SK-N-SH (cell line): ENCODE measurements around the gene UVRAG. TPM values are rescaled to one million over a fixed set of nuclear protein-coding genes. Genes with fewer than 3 reads are reported as not detected.
A peak's percentile ranks its signal among the peaks of the same experiment; 100 is the strongest.

Source experiments
- CTCF ChIA-PET: fragments of 300-600, 350-600 bp; formaldehyde crosslinking; extraction: SDS; loops from one replicate; lab custom pipeline; 2021; lab: Yijun Ruan, JAX
- POLR2A ChIA-PET: fragments of 350-600 bp; sonication (Branson Sonifier 250); formaldehyde crosslinking; extraction: SDS; loops from one replicate; lab custom pipeline; 2020; ENCODE audit warnings: antibody characterized with exemption, inconsistent platforms; lab: Yijun Ruan, JAX
- DNase-seq: peaks from one replicate; pipeline ENCODE4 v3.0.0; 2012
- H2AFZ ChIP-seq: fragments of 200-600 bp; sonication (generic); 2 replicates; pipeline ENCODE4 v1.8.1; 2016; ENCODE audit warnings: antibody characterized with exemption, mild to moderate bottlenecking, low read depth
- H3F3A ChIP-seq: fragments of 200-600 bp; sonication (generic); replicated peaks from 2 replicates; pipeline ENCODE3; 2016; ENCODE audit warnings: antibody characterized with exemption, mild to moderate bottlenecking; ENCODE audit not compliant: insufficient read depth
- H3K27ac ChIP-seq, 2 experiments: fragments of 200-500 bp in 1 of 2; fragments of 200-600 bp in 1 of 2; sonication (Bioruptor generic) in 1 of 2; sonication (generic), shearing (Covaris generic) in 1 of 2; 2 replicates each; pipeline versions ENCODE4 v1.5.1 to v1.6.1; 2014 to 2016; ENCODE audit warnings: low read depth in 2 of 2, inconsistent platforms in 1 of 2, low read length in 1 of 2, mild to moderate bottlenecking in 1 of 2, mixed read lengths in 1 of 2
- H3K27me3 ChIP-seq: fragments of 200-600 bp; sonication (generic), shearing (Covaris generic); 2 replicates; pipeline ENCODE4 v1.6.1; 2016; ENCODE audit warnings: mixed run types; ENCODE audit not compliant: insufficient read depth
- H3K36me3 ChIP-seq, 2 experiments: fragments of 200-500 bp in 1 of 2; fragments of 200-600 bp in 1 of 2; sonication (Bioruptor generic) in 1 of 2; sonication (generic) in 1 of 2; replicated peaks in 1 of 2; 2 replicates each; pipeline versions ENCODE3 to v1.5.1; 2014 to 2016; ENCODE audit warnings: low read length in 1 of 2, mild to moderate bottlenecking in 1 of 2; ENCODE audit not compliant: insufficient read depth in 2 of 2, control insufficient read depth in 1 of 2
- H3K4me1 ChIP-seq, 2 experiments: fragments of 200-500 bp in 1 of 2; fragments of 200-600 bp in 1 of 2; sonication (Bioruptor generic) in 1 of 2; sonication (generic), shearing (Covaris generic) in 1 of 2; 2 replicates each; pipeline versions ENCODE4 v1.5.1 to v1.6.1; 2014 to 2016; ENCODE audit warnings: low read depth in 1 of 2, low read length in 1 of 2, mixed run types in 1 of 2; ENCODE audit not compliant: insufficient read depth in 2 of 2, control insufficient read depth in 1 of 2
- H3K4me2 ChIP-seq: fragments of 200-600 bp; sonication (generic), shearing (Covaris generic); 2 replicates; pipeline ENCODE4 v1.6.1; 2017; ENCODE audit warnings: mixed run types
- H3K4me3 ChIP-seq, 2 experiments: fragments of 200-500 bp in 1 of 2; fragments of 200-600 bp in 1 of 2; sonication (Bioruptor generic) in 1 of 2; sonication (generic), shearing (Covaris generic) in 1 of 2; 2 replicates each; pipeline versions ENCODE4 v1.5.1 to v1.8.1; 2014 to 2016; ENCODE audit warnings: low read depth in 2 of 2, inconsistent platforms in 1 of 2, low read length in 1 of 2, mild to moderate bottlenecking in 1 of 2, mixed read lengths in 1 of 2, moderate library complexity in 1 of 2
- H3K79me2 ChIP-seq: fragments of 200-600 bp; sonication (generic); 2 replicates; pipeline ENCODE4 v1.8.1; 2017; ENCODE audit warnings: mild to moderate bottlenecking; ENCODE audit not compliant: insufficient read depth
- H3K9ac ChIP-seq: fragments of 200-600 bp; sonication (generic); 2 replicates; pipeline ENCODE4 v1.6.1; 2017; ENCODE audit warnings: mixed run types
- H3K9me2 ChIP-seq: fragments of 200-600 bp; sonication (generic); 2 replicates; pipeline ENCODE4 v1.6.1; 2017; ENCODE audit warnings: mixed run types
- H3K9me3 ChIP-seq: fragments of 200-600 bp; sonication (generic); 2 replicates; pipeline ENCODE4 v1.6.1; 2017; ENCODE audit warnings: mixed run types, mild to moderate bottlenecking, moderate library complexity
- H4K20me1 ChIP-seq: fragments of 200-600 bp; sonication (generic); 2 replicates; pipeline ENCODE4 v1.6.1; 2017; ENCODE audit warnings: mild to moderate bottlenecking, mixed run types; ENCODE audit not compliant: insufficient read depth
- CHD2 ChIP-seq: fragments of 150-350 bp; IDR thresholded peaks from 2 replicates; pipeline ENCODE4 v1.6.1; 2018; ENCODE audit warnings: low read length; ENCODE audit not compliant: partially characterized antibody
- ELF1 ChIP-seq: IDR thresholded peaks from 2 replicates; pipeline ENCODE4 v1.4.0; 2012
- EP300 ChIP-seq, 2 experiments: IDR thresholded peaks; 2 replicates each; pipeline versions ENCODE4 v1.4.0 to v1.6.1; 2012; ENCODE audit warnings: borderline replicate concordance in 1 of 2, low read depth in 1 of 2, low read length in 1 of 2
- EZH2phosphoT487 ChIP-seq: fragments of 200-600 bp; sonication (generic); IDR thresholded peaks from 2 replicates; pipeline ENCODE4 v1.6.1; 2017; ENCODE audit warnings: low read depth, mixed run types, mild to moderate bottlenecking, antibody characterized with exemption, moderate library complexity, borderline replicate concordance
- FOSL2 ChIP-seq: IDR thresholded peaks from 2 replicates; pipeline ENCODE4 v1.4.0; 2012; ENCODE audit warnings: low read depth, mild to moderate bottlenecking, moderate library complexity, borderline replicate concordance
- FOXJ3 ChIP-seq: sonication (generic); formaldehyde crosslinking; IDR thresholded peaks from 2 replicates; pipeline ENCODE4 v1.5.1; 2020; ENCODE audit warnings: mild to moderate bottlenecking, missing genetic modification reagents
- FOXM1 ChIP-seq: IDR thresholded peaks from 2 replicates; pipeline ENCODE4 v1.4.0; 2012; ENCODE audit warnings: low read depth, mild to moderate bottlenecking
- GABPA ChIP-seq: IDR thresholded peaks from 2 replicates; pipeline ENCODE4 v1.4.0; 2012; ENCODE audit warnings: low read depth, mild to moderate bottlenecking
- GATA2 ChIP-seq: sonication (generic); formaldehyde crosslinking; IDR thresholded peaks from 2 replicates; pipeline ENCODE4 v1.5.0; 2020; ENCODE audit warnings: mild to moderate bottlenecking, missing genetic modification reagents
- MEF2A ChIP-seq: IDR thresholded peaks from 2 replicates; pipeline ENCODE4 v1.4.0; 2012; ENCODE audit warnings: low read depth, borderline replicate concordance
- NFIC ChIP-seq: IDR thresholded peaks from 2 replicates; pipeline ENCODE4 v1.4.0; 2012; ENCODE audit warnings: borderline replicate concordance
- POLR2AphosphoS5 ChIP-seq: IDR thresholded peaks from 2 replicates; pipeline ENCODE4 v1.6.1; 2012; ENCODE audit warnings: low read depth, low read length
- RAD21 ChIP-seq: IDR thresholded peaks from 2 replicates; pipeline ENCODE4 v1.6.1; 2012; ENCODE audit warnings: mild to moderate bottlenecking, low read length
- SIN3A ChIP-seq: IDR thresholded peaks from 2 replicates; pipeline ENCODE4 v1.6.1; 2012; ENCODE audit warnings: low read depth, mild to moderate bottlenecking, low read length, moderate library complexity, borderline replicate concordance
- SMC3 ChIP-seq: IDR thresholded peaks from 2 replicates; pipeline ENCODE4 v1.6.1; 2012; ENCODE audit warnings: low read depth, low read length, improper control_type of control experiment
- TEAD4 ChIP-seq: IDR thresholded peaks from 2 replicates; pipeline ENCODE4 v1.4.0; 2012; ENCODE audit warnings: mild to moderate bottlenecking, borderline replicate concordance; ENCODE audit not compliant: insufficient read depth
- USF1 ChIP-seq: IDR thresholded peaks from 2 replicates; pipeline ENCODE4 v1.4.0; 2012; ENCODE audit warnings: low read depth, borderline replicate concordance
- WGBS: methylation state at CpG from one replicate; pipeline ENCODE4 v1.1.6; 2017; ENCODE audit warnings: low lambda C conversion rate; 5-methylcytosine and 5-hydroxymethylcytosine counted together
- polyA plus RNA-seq, 3 experiments: library from polyadenylated mRNA; depleted of rRNA; stranded (reverse); fragments of >200 nt; gene quantifications; 2 replicates each; pipeline ENCODE4 v1.2.3, GENCODE V29; 2012
- TF ChIP-seq, protein P1 (sequence below): IDR thresholded peaks from 2 replicates; pipeline ENCODE4 v1.4.0; 2012; ENCODE audit warnings: low read depth, borderline replicate concordance
- TF ChIP-seq, protein P2 (sequence below): fragments of 150-350 bp; IDR thresholded peaks from 2 replicates; pipeline ENCODE4 v1.6.1; 2017; ENCODE audit warnings: antibody characterized with exemption, low read length, low read depth, borderline replicate concordance
- TF ChIP-seq, protein P3 (sequence below): IDR thresholded peaks from 2 replicates; pipeline ENCODE4; 2012

Gene UVRAG
- polyA plus RNA-seq, 1 of the 3 experiments (the other 2 are of a cell fraction) = 5.8 TPM

GRCh38 chr11:76013526-76013925 lies 198.5 kb downstream of the UVRAG start:
- H3K4me3 ChIP-seq = no peak overlapping the region
- TF ChIP-seq EZH2phosphoT487 = no peak
- TF ChIP-seq ELF1 = no peak
- no peak for TF ChIP-seq GATA2
- peaks cover 10% of the 10 kb centered on the region; the same call in 1 of the 2 replicates for H3K9me3 ChIP-seq
- POLR2A ChIA-PET = no interaction called here
- no peaks in the 10 kb centered on the region for H3K9me2 ChIP-seq
- H3K27ac ChIP-seq = no peak overlapping the region
- H3F3A ChIP-seq = peaks cover 13% of the 10 kb centered on the region
- H3K27me3 ChIP-seq = no peaks in the 10 kb centered on the region
- H3K4me2 ChIP-seq = no peak overlapping the region
- H2AFZ ChIP-seq = no peak overlapping the region
- no peaks in the 10 kb centered on the region for H3K79me2 ChIP-seq
- no peaks in the 10 kb centered on the region for H4K20me1 ChIP-seq
- CTCF ChIA-PET = interaction anchor here (0.6 to 1.1 kb wide), 3 partner anchors 41 to 194 kb away, joined by 3 read pairs; no protein-coding TSS in a partner anchor
- peaks cover 23 to 26% of the 10 kb centered on the region in 2 experiments for H3K36me3 ChIP-seq
- DNase-seq = no peak
- H3K4me1 ChIP-seq = no peaks in the 10 kb centered on the region; a peak in 1 of 4 replicates
- 100% methylated on average over 1 of the region's 1 CpG for WGBS
- no peak overlapping the region for H3K9ac ChIP-seq

GRCh38 chr11:76023236-76024068 lies 208.4 kb downstream of the UVRAG start:
- Histone ChIP-seq H3K9me3 (no peaks in the 10 kb centered on the region), H2AFZ (no peak overlapping the region), H3K27ac (peak overlapping the region in 1 of 2 experiments; percentile 39; a peak in 2 of 4 replicates), H3K4me1 (peaks cover 15 to 19% of the 10 kb centered on the region in 2 experiments; a peak in 3 of 4 replicates), H3F3A (peaks cover 14% of the 10 kb centered on the region), H3K4me3 (no peak overlapping the region), H3K9me2 (no peaks in the 10 kb centered on the region), H3K79me2 (no peaks in the 10 kb centered on the region), H4K20me1 (no peaks in the 10 kb centered on the region), H3K9ac (no peak overlapping the region), H3K27me3 (no peaks in the 10 kb centered on the region), H3K36me3 (peaks cover 4 to 17% of the 10 kb centered on the region in 2 experiments), H3K4me2 (no peak overlapping the region)
- CTCF ChIA-PET = interaction anchor here (1.3 kb wide), 1 partner anchor 185 kb away, joined by 4 read pairs; no protein-coding TSS in a partner anchor
- 90% methylated on average over 3 of the region's 3 CpGs for WGBS
- DNase-seq = no peak
- POLR2A ChIA-PET = no interaction called here
- TF ChIP-seq EP300 (IDR thresholded peaks at IDR 0.05; ENCODE audit: borderline replicate concordance in 1 of 2, low read depth in 1 of 2, low read length in 1 of 2) = no peak
- TF ChIP-seq SMC3 = no peak
- no peak for TF ChIP-seq FOXJ3 (CRISPR knock-in tag)
- TF ChIP-seq, protein P1, sequence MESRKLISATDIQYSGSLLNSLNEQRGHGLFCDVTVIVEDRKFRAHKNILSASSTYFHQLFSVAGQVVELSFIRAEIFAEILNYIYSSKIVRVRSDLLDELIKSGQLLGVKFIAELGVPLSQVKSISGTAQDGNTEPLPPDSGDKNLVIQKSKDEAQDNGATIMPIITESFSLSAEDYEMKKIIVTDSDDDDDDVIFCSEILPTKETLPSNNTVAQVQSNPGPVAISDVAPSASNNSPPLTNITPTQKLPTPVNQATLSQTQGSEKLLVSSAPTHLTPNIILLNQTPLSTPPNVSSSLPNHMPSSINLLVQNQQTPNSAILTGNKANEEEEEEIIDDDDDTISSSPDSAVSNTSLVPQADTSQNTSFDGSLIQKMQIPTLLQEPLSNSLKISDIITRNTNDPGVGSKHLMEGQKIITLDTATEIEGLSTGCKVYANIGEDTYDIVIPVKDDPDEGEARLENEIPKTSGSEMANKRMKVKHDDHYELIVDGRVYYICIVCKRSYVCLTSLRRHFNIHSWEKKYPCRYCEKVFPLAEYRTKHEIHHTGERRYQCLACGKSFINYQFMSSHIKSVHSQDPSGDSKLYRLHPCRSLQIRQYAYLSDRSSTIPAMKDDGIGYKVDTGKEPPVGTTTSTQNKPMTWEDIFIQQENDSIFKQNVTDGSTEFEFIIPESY = no peak
- TF ChIP-seq CHD2 = no peak
- no peak for TF ChIP-seq NFIC
- no peak for TF ChIP-seq TEAD4
- no peak for TF ChIP-seq GABPA
- TF ChIP-seq SIN3A = no peak
- no peak for TF ChIP-seq RAD21
- TF ChIP-seq, protein P2, sequence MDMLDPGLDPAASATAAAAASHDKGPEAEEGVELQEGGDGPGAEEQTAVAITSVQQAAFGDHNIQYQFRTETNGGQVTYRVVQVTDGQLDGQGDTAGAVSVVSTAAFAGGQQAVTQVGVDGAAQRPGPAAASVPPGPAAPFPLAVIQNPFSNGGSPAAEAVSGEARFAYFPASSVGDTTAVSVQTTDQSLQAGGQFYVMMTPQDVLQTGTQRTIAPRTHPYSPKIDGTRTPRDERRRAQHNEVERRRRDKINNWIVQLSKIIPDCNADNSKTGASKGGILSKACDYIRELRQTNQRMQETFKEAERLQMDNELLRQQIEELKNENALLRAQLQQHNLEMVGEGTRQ = no peak
- TF ChIP-seq USF1 = no peak
- TF ChIP-seq POLR2AphosphoS5 = no peak
- no peak for TF ChIP-seq FOXM1
- no peak for TF ChIP-seq MEF2A
- TF ChIP-seq FOSL2 = no peak
- TF ChIP-seq, protein P3, sequence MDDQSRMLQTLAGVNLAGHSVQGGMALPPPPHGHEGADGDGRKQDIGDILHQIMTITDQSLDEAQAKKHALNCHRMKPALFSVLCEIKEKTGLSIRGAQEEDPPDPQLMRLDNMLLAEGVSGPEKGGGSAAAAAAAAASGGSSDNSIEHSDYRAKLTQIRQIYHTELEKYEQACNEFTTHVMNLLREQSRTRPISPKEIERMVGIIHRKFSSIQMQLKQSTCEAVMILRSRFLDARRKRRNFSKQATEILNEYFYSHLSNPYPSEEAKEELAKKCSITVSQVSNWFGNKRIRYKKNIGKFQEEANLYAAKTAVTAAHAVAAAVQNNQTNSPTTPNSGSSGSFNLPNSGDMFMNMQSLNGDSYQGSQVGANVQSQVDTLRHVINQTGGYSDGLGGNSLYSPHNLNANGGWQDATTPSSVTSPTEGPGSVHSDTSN = no peak
- TF ChIP-seq ELF1 = no peak
